ENCODE results near the gene LACTB. TPM values are rescaled to one million over a fixed set of nuclear protein-coding genes. Genes with fewer than 3 reads are reported as not detected.
A peak's percentile ranks its signal among the peaks of the same experiment; 100 is the strongest.

Gene LACTB
- total RNA-seq, 3 donors from 2014 or later (not counting 1 experiment from before 2014, with no cell fraction given), result 17.1 to 29.1 (median 26.4) TPM

- peak overlapping the region; percentile 97 for H3K4me3 Mint-ChIP-seq
- peak overlapping the region; percentile 89 for H3K4me3 ChIP-seq (ENCODE audit: low read length)
- DNase-seq (no peak), ATAC-seq (no peak)
- no peaks in the 10 kb centered on the region for H3K27me3 ChIP-seq (ENCODE audit: control insufficient read depth, insufficient read depth, low read length)
- H3K4me1 Mint-ChIP-seq, result peaks cover 40 to 44% of the 10 kb centered on the region in 2 donors
- H3K9me3 ChIP-seq (ENCODE audit: control insufficient read depth, insufficient read depth, low read length), result no peaks in the 10 kb centered on the region
- TF ChIP-seq CTCF (IDR thresholded peaks at IDR 0.05), result no peak
- no peak overlapping the region for H3K27ac ChIP-seq (ENCODE audit: low read length)
- H3K9me3 Mint-ChIP-seq, result no peaks in the 10 kb centered on the region
- H3K36me3 Mint-ChIP-seq, result no peaks in the 10 kb centered on the region
- WGBS (ENCODE audit: insufficient coverage), result 41% methylated on average over 9 of the region's 10 CpGs
- peaks cover 20% of the 10 kb centered on the region for H3K4me1 ChIP-seq (ENCODE audit: control insufficient read depth, insufficient read depth, low read length)
- H3K27me3 Mint-ChIP-seq (ENCODE audit: low read depth in 2 of 2), result no peaks in the 10 kb centered on the region
- no peaks in the 10 kb centered on the region for H3K36me3 ChIP-seq (ENCODE audit: control insufficient read depth, insufficient read depth, low read length)
- intact Hi-C loops (cut with micrococcal nuclease), result no loop called here
- peak overlapping the region; percentile 93 to 99 for H3K27ac Mint-ChIP-seq
Measured at GRCh38 chr15:63188247-63188925, 66.7 kb downstream of the LACTB start.

- Histone ChIP-seq H3K9me3 (ENCODE audit: control insufficient read depth, insufficient read depth, low read length) (no peaks in the 10 kb centered on the region), H3K4me3 (ENCODE audit: low read length) (peak within 1 kb of the TSS; percentile 89), H3K27ac (ENCODE audit: low read length) (peak within 1 kb of the TSS; percentile 94), H3K4me1 (ENCODE audit: control insufficient read depth, insufficient read depth, low read length) (peaks cover 25% of the 10 kb centered on the region), H3K27me3 (ENCODE audit: control insufficient read depth, insufficient read depth, low read length) (no peaks in the 10 kb centered on the region), H3K36me3 (ENCODE audit: control insufficient read depth, insufficient read depth, low read length) (no peaks in the 10 kb centered on the region)
- DNase-seq, result peak; percentile 95 to 96
- Mint-ChIP-seq H3K27ac (peak within 1 kb of the TSS; percentile 93 to 99), H3K4me1 (peaks cover 46 to 52% of the 10 kb centered on the region in 2 donors), H3K27me3 (ENCODE audit: low read depth in 2 of 2) (no peaks in the 10 kb centered on the region), H3K4me3 (peak within 1 kb of the TSS; percentile 97), H3K9me3 (no peaks in the 10 kb centered on the region), H3K36me3 (no peaks in the 10 kb centered on the region)
- peak; percentile 72 to 91 (median 80) for ATAC-seq
- under 1% methylated on average over 71 of the region's 77 CpGs for WGBS (ENCODE audit: insufficient coverage)
- no peak for TF ChIP-seq CTCF (IDR thresholded peaks at IDR 0.05)
- intact Hi-C loops (cut with micrococcal nuclease), result loop anchor here (1.0 kb wide), 1 partner anchor 32 kb away; the partner anchor contains the start of gene RPS27L
Measured at GRCh38 chr15:63188926-63189871, 67.5 kb downstream of the LACTB start, which contains the start of gene RAB8B. Gene RAB8B, plus strand, starts transcription at chr15:63189606. Its CDS starts 19 bp downstream, at chr15:63189625.

GRCh38 chr15:63189941-63190768 lies 68.5 kb downstream of the LACTB start:
- H3K27ac Mint-ChIP-seq, result peak overlapping the region; percentile 93 to 99
- peaks cover 54 to 62% of the 10 kb centered on the region in 2 donors for H3K4me1 Mint-ChIP-seq
- H3K27ac ChIP-seq (ENCODE audit: low read length), result peak overlapping the region; percentile 94
- under 1% methylated on average over 9 of the region's 10 CpGs for WGBS (ENCODE audit: insufficient coverage)
- DNase-seq (peak in 1 of 2 donors; percentile 52), ATAC-seq (no peak)
- intact Hi-C loops (cut with micrococcal nuclease), result loop anchor here (1.0 to 10.0 kb wide), 4 partner anchors 33 to 905 kb away; partner anchors contain the start of genes CIAO2A, LACTB, RPS27L and SNX1
- no peaks in the 10 kb centered on the region for H3K27me3 Mint-ChIP-seq (ENCODE audit: low read depth in 2 of 2)
- H3K4me3 ChIP-seq (ENCODE audit: low read length), result peak overlapping the region; percentile 89
- no peaks in the 10 kb centered on the region for H3K36me3 ChIP-seq (ENCODE audit: control insufficient read depth, insufficient read depth, low read length)
- no peaks in the 10 kb centered on the region for H3K27me3 ChIP-seq (ENCODE audit: control insufficient read depth, insufficient read depth, low read length)
- peaks cover 29% of the 10 kb centered on the region for H3K4me1 ChIP-seq (ENCODE audit: control insufficient read depth, insufficient read depth, low read length)
- no peaks in the 10 kb centered on the region for H3K36me3 Mint-ChIP-seq
- no peaks in the 10 kb centered on the region for H3K9me3 ChIP-seq (ENCODE audit: control insufficient read depth, insufficient read depth, low read length)
- H3K9me3 Mint-ChIP-seq, result no peaks in the 10 kb centered on the region
- TF ChIP-seq CTCF (IDR thresholded peaks at IDR 0.05), result no peak
- peak overlapping the region; percentile 97 for H3K4me3 Mint-ChIP-seq
